Transverse colon (tissue), 3 donors: ENCODE results near the gene ANKRD44.

Experiments
- POLR2A ChIP-seq: fragments of 450-650 bp; IDR thresholded peaks from one replicate; pipeline ENCODE4 v1.6.1; 2016; ENCODE audit warnings: antibody characterized with exemption, mild to moderate bottlenecking, moderate library complexity
- TF ChIP-seq, protein P1 (sequence below), 5 experiments: fragments of 200-600 bp in 3 of 5; fragments of 450-650 bp in 2 of 5; sonication (generic) in 3 of 5; IDR thresholded peaks; 1 replicate in 2 of 5; 2 replicates in 3 of 5; pipeline ENCODE4 v1.5.1; 2016 to 2017; ENCODE audit warnings: antibody characterized with exemption in 5 of 5, inconsistent platforms in 3 of 5, mild to moderate bottlenecking in 2 of 5, moderate library complexity in 1 of 5

DNA sequence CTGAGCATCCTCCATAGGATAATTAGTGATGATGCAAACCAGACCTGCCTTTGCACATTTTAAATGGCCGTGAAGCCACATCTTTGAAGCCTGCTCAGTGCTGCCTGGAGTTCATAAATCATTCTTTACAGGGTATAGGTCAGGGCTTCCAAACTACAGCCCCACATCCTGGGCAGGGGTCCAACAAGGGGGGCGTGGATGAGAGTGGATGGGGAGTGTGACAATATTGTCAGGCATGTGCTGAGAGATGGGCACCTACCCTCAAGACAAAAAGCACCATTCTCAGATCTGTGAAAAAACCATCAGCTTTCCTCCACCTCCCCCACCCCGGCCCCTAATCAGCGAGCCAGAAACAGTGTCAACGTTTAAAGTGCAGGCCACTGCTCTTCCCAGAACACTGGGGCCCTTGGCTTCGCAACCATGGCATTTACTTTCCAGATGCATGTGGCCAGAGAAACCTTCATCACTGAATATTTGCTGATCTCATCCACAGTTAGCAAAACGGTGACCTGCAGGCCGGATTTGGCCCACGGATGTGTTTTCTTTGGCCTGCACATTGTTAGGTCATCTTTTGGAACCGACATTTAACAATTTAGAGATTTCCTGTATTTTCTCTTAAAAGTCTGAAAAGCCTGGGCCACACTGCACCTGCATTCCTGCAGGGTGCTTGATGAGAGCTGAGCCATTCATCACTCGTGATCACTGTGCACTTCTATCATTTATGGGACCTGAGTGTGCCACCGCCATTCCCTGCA is 130.7 kb downstream of the ANKRD44 start:
- TF ChIP-seq POLR2A: no peak
- TF ChIP-seq, protein P1, sequence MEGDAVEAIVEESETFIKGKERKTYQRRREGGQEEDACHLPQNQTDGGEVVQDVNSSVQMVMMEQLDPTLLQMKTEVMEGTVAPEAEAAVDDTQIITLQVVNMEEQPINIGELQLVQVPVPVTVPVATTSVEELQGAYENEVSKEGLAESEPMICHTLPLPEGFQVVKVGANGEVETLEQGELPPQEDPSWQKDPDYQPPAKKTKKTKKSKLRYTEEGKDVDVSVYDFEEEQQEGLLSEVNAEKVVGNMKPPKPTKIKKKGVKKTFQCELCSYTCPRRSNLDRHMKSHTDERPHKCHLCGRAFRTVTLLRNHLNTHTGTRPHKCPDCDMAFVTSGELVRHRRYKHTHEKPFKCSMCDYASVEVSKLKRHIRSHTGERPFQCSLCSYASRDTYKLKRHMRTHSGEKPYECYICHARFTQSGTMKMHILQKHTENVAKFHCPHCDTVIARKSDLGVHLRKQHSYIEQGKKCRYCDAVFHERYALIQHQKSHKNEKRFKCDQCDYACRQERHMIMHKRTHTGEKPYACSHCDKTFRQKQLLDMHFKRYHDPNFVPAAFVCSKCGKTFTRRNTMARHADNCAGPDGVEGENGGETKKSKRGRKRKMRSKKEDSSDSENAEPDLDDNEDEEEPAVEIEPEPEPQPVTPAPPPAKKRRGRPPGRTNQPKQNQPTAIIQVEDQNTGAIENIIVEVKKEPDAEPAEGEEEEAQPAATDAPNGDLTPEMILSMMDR (IDR thresholded peaks at IDR 0.05): no peak
